Cortex of kidney (tissue), 1 donor: Measurements from ENCODE around the gene NFIB.

Experiments
- DNase-seq: peaks from one replicate; lab custom pipeline; 2025; lab: John Stamatoyannopoulos, UW

Gene NFIB

GRCh38 chr9:14273696-14274121 is 40.2 kb downstream of the NFIB start:
- DNase-seq = no peak

DNA sequence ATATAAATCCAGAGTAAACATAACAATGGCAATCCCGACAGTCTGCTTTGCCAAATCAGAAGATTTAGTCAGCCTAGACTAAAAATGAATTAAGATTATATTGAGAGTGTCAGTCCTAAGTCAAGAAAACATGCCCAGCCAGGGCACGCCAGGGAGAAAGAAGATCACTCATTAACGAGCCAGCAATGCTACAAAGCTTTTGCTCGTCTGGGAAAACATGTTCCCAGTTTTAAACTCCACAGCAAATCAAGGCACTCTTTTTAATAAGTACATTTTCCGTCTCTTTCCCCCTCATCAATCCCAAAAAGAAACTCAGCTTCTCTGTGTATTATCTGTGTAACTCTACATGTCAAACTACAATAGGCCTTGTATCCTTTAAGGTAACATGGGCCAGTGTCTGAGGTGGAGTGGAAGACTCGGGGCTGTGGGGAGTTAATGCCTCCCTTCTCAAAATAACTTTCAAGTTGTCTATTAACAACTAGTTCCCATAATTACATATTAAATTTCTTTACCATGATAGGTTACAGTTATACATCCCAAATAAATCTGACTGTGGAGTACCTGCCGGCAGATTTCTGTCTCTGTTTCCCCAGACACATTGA is 40.9 kb downstream of the NFIB start:
- DNase-seq = no peak

GRCh38 chr9:14271093-14271673 is 42.8 kb downstream of the NFIB start:
- DNase-seq = no peak

DNA sequence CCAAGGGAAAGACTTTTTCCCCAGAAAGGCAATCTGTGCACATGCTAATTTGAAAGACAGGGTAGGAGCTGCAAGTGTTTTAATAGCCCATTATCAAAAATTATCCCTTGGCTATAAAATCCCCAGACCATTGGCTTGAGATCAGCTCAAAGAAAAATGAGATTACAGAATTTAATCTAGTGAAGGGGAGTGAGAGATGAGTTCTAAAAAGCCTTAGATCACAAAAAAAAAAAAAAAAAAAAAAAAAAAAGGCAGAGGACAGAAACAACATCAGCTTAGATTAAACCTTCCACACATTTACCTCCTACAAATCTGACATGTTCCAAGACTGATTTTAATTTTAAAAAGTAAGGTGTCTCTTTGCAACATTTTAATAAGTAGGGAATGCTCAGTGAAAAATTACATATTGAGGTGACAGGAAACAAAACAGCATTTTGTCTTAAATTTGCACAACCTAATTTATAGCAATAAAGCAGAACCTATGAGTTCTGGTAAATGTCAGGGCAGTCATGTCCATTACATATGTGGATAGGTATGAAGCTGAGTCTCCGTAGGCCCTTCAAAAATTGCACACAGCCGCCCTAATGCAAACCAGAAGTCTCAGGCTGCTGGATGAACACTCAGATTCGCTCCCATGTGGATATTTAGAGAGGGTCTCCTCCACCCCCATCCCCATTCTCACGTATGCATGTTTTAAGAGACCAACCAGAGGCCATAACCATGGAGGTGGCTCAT is 43.4 kb downstream of the NFIB start:
- no peak for DNase-seq

- no peak for DNase-seq
Measured at GRCh38 chr9:14269916-14270315, 44.0 kb downstream of the NFIB start.

- DNase-seq = no peak
Measured at GRCh38 chr9:14263707-14264483, 50.0 kb downstream of the NFIB start.

GRCh38 chr9:14262827-14263226 is 51.1 kb downstream of the NFIB start:
- DNase-seq = no peak

GRCh38 chr9:14261616-14262015 is 52.3 kb downstream of the NFIB start:
- DNase-seq = no peak

GRCh38 chr9:14260101-14260500 is 53.8 kb downstream of the NFIB start:
- no peak for DNase-seq

DNA sequence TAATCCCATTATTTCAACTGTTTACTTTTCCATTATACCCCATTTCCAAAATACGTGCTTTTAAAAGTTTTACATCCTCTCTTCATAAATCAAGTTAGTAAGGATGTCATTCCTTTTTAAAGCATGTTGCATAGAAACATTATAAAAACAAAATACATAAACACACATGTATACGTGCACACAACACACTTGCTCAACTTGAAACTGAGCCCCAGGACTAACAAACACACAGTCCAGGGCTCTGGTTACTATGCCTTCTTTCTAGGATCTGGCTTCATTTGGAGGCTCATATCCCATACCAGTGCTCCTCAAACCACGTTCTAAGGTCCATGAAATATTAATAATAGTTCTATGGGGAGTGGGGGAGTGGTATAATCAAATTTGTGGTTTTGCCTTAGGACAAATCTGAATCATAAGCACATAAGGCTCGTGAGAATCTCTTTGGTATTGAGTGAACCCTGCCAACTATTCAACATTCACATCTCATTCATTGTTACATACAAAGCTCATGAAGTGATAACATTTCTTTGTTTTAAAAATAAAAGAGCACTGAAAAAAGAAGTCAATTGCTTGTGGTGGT is 55.2 kb downstream of the NFIB start:
- DNase-seq = no peak

DNA sequence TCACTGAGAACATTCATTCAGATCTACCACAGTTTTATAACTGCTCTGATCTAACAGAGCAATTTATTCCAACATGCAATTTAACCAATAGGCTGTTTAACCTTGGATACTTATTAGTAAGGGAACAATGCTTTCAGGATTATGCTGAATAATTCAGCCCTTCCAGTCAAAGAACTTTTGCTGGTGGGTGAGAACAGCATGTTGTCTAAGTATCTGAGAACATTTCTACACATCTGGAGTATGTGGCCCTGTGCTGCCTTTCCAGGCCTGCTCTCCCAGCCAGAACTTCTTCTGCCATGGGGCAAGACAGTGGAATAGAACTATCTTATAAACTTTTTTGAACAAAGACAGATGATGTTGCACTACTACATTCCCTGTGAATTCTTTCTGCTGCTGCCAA is 55.8 kb downstream of the NFIB start:
- no peak for DNase-seq

DNA sequence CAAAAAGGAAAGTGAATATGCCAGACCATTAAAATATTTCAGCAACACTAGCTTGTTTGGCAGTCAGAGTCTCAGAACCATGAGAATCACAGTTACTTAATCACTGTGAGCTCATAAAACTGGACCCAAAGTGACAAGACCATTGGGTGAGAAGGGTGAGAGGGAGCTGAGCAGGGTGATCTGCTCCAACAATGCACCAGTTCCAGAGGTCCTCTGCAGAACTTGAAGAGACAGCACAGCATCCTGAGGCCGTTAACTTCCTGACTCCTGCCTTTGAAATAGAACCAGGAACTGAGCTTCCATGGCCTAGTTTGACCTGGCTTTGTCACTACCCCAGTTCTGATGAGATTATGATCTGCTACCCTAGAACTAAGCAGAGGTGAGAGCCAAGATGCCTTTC is 57.4 kb downstream of the NFIB start:
- DNase-seq = no peak

DNA sequence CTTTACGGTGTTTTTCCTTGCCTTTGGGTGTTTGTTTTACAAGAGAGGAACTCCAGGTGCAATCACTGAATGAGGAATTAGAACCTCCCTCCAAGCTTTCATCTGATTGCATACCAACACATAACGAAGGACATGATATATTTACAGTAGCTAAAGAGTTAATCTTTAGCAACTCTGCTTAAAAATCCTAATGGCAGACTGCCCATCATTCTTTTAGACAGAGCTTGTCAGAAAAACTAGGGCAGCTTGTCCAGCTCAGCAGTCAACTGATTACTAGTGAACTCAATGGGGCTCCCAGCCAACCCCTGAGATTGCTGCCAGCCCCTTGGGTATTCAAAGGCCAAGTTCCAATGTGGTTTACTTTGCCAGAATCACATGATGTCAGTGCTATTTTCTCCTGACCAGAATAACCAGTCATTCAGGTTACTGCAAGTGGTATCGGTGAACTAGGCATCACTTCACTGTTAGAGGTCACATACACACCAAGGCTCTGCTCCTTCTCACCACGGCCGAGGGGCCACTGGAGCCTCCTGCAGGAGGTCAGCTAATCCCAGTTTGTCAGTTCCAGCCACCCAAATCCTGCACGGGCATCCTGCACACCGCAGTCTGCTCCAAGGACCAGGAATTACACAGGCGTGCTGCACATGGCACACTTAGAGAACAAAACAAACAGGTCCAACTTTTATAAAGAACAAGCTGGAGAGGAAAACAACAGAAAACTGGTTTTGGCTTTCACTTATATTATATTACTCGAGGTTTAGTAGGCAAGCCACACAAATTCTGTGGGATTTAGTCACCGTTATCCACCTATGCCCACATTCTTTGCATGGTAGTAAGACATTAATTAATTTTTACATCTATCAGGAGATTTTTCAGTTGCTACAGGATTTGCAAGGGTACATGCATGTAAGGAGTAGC is 62.5 kb downstream of the NFIB start:
- DNase-seq = no peak

- no peak for DNase-seq
Measured at GRCh38 chr9:14250794-14251153, 63.2 kb downstream of the NFIB start.

DNA sequence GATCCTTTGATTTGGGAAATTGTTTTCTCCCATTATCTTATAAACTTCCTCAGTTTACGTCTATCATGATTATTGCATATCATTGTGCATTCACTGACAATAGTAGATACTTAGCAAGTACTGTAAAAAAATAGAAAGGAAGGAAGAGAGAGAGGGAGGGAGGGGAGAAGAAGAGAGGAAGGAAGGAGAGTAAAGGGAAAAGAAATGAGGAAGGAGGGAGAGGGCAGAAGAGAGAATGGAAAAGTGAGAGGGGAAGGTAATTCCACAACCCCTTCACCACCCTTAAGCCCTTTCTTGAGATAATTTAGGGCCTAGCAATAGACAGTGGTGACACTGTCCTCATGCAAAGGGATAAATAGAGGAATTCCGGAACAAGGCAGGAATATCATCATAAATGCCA is 64.4 kb downstream of the NFIB start:
- no peak for DNase-seq

GRCh38 chr9:14248149-14248548 is 65.8 kb downstream of the NFIB start:
- DNase-seq = no peak

DNA sequence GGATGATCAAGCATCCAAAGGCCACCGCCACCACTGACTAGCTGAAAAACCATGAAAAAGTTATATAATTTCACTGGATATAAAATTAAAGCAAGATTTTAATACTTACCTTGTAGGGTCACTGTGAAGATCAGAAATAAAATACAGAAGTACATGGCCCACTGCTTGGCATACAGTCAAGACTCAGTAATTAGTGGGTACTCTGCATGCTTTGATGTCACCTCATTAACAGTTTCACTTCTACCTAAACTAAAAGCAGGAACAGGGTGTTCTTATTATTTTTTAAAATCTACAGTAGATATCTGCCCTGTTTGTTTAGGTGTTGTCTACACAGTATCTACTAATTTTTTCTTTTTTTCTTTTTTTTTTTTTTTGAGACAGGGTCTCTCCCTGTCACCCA is 66.4 kb downstream of the NFIB start:
- DNase-seq = no peak

DNA sequence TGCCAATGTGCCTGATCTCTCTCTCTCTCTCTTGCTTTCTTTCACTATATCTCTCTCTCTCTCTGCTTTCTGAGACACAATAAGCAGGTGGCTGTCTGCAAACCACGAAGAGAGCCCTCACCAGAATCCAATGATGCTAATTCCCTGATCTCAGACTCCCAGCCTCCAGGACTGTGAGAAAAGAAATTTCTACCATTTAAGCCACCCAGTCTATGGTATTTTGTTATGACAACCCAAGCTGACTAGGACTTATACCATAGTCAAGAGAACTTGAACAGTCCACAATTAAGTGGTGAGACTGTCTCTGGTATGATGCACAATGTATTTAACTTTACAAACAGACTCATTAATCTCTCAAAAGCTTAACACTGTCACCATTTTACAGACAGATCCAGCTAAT is 67.0 kb downstream of the NFIB start:
- no peak for DNase-seq

DNA sequence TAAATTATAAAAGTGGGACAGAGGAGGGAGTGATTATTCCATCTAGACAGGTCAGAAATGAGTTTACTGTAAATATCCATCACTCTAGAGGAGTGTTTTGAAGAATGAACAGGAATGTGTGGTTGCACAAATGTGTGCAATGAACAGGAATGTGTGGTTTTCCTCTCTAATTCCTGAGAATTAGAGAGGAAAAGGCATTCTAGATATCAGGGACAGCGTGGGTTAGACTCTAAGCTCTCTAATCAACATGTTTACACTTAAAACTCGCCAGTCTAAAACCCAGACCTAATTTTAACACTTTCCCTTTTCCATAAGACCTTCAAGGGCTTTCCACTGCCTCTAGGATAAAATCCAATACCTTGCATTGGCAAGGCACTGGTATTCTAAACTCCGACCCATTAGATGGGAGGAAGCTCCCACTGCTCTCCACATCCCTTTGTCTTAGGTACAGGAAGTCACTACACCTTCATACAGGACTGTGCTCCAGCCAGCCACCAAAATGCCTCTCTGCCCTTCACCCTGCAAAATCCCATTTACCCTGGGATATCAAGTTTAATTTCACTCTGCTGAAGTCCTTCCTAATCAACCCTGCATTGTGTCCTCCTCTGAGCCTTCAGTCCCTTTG is 67.9 kb downstream of the NFIB start:
- DNase-seq = no peak

DNA sequence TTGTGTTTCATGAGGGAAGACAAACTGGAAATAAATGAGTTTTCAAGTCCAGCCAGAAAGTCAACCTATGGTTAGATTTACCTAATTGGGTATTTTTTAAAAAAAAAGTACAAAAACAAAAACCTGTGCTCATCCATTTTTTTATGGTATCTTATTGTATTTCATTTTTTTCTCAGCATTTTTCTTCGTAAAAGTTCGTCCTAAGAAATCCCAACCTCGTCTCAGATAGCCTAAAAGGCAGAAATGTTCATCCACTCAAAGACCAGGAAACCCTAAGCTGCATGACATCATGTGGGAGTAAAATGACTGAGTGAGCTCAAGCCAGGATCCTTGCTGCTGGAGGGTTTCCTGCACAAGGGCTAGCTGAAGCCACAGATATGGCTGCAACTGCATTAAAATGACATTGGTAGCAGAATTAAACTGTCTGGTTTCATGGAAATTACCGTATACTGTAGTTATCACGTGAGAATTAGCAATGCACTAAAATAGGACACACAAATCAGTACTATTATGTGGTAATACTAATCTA is 70.4 kb downstream of the NFIB start:
- DNase-seq = no peak
